ENCODE measurements around the gene UBE2L3.

Gene UBE2L3

DNA sequence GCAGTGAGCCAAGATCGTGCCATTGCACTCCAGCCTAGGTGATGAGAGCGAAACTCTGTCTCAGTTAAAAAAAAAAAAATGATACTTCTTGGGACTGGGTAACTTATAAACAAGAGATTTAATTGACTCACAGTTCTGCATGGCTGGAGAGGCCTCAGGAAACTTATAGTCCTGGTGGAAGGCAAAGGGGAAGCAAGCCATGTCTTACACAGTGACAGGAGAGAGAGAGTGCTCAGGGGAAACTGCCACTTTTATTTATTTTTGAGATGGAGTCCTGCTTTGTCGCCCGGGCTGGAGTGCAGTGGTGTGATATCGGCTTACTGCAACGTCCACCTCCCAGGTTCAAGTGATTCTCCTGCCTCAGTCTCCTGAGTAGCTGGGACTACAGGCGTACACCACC is 82.8 kb downstream of the UBE2L3 start:
- TF ChIP-seq GATA1 (IDR thresholded peaks at IDR 0.05; ENCODE audit: low read depth, low read length) (no peak), POLR2A (IDR thresholded peaks at IDR 0.05; ENCODE audit: low read length) (no peak)
- DNase-seq: no peak

DNA sequence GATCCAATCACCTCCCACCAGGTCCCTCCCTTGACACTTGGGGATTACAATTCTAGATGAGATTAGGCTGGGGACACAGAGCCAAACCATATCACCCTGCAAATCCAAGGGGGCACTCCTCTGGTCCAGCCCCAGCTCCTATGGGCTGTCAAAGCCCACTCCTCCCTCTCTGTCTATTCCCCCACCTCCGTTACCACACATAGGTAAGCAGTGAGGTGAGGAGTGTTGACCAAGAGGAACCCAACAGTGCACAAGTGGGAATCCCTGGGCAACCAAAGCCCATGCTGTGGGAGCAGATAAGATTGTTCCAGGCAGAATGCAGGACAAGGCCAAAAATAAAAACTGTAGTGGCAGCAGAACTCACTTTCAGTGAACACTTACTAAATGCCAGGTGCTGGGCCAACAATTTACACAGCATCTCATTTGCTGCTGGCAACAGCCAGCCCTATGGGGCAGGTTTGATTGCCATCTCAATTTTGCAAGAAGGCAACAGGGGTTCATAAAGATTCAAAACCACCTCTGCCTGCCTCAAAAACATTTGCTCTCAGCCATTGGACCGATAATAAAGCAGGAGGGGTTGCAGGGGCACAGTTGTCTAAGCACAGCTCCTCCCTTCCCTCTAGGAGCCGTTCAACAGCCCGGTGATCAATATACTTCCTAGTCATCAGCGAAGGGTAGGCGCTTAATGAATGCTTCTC is 83.5 kb downstream of the UBE2L3 start:
- DNase-seq: peak; percentile 25 to 30
- TF ChIP-seq GATA1 (IDR thresholded peaks at IDR 0.05; ENCODE audit: low read depth, low read length): no peak
- TF ChIP-seq POLR2A (IDR thresholded peaks at IDR 0.05; ENCODE audit: low read length): no peak

DNA sequence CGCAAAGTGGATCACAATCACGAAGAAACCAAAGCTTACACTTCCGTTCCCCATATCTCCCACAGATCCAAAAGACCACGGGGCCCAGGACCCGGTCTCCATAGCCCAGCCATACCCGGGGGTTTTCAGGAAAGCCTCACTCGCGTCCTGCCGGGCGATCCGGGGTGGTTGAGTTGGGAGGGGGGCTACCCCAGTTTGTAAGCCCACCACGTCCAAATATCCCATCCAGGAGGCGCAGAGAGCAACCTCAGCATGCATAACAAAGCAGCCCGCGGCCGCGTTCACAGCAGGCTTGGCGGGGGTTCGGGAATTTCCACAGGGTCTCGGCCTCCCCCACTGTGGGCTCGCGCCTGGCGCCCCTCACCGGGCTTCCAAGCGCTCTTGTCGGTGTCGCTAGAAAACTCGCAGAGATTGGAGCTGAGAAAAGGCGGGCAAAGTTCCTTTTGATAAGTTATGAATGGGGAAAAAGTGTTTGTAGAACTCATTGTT is 84.1 kb downstream of the UBE2L3 start:
- TF ChIP-seq POLR2A (IDR thresholded peaks at IDR 0.05; ENCODE audit: low read length): no peak
- DNase-seq: no peak

DNA sequence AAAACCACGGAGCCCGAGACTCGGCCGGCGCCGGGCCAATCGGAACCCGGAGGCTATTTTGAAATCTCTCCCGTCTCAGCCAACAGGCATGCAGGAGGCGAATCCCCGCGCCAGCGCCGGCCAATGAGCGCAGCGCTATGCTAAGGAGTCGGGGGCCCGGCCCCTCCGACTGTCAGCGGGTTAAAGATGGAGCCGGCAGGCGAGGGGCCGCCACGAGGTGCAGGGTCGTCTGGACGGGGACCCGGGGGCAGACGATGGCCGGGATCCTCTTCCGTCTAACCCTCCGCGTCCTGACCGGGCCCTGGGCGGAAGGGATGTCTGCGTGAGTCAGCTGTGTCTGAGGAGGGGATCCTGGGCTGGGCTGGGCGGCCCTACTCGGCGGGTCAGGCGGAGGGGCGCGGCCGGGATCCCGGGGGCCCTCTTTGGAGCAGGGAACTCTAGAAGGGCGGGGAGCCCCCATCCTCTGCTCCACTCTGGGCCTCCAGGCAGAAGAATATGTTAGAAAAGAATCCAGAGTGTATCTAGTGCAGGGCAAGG is 84.6 kb downstream of the UBE2L3 start:
- DNase-seq: peak; percentile 85 to 86
- TF ChIP-seq POLR2A (IDR thresholded peaks at IDR 0.05; ENCODE audit: low read length): no peak
- TF ChIP-seq GATA1 (IDR thresholded peaks at IDR 0.05; ENCODE audit: low read depth, low read length): no peak

DNA sequence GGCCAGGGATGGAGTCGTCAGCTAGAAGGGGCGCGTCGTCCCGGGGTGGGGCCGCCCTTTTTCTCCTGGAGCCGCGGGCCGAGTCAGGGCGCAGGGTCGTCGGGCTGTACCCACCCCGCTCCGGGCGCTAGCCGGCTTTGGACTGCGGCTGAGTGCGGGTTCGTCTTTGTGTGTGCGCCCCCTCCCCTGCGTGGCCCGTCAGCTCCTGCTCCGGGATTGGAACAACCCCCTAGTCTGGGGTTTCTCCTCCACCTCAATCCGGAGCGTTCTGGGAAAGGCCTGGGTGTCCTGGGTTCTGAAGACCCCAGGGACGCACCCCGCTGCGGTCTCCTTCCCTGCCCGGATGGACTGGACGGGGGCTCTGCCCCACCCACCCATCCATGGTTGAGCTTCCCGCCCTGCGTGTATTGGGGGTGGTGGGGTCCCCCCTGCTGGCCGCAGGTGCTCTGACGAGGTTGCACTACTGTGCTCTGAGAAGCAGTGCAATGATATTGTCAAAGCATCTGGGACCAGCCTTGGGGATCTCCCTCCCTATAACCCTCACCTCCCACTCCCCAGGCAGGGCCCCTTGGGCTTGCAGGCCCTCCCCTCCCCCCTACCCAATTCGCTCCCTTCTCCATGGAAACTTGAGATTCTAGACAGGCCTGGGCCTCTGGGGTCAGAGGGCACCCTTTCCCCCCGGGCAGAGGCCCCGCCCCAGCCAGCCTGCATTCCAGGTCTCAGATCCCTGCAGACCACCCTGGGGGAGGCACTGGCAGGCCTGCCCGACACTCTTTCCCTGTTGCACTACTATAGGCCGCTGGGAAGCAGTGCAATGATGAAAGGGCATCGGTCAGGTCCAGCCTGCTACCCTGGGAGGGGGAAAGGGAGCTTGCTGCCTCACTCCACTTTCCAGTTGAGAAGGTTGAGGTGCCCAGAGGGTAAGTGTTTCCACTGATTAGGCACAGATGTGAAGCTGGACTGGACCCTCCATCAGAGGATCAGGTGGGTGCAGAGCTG is 85.3 kb downstream of the UBE2L3 start:
- TF ChIP-seq GATA1 (IDR thresholded peaks at IDR 0.05; ENCODE audit: low read depth, low read length) (no peak), POLR2A (IDR thresholded peaks at IDR 0.05; ENCODE audit: low read length) (no peak)
- DNase-seq: no peak

DNA sequence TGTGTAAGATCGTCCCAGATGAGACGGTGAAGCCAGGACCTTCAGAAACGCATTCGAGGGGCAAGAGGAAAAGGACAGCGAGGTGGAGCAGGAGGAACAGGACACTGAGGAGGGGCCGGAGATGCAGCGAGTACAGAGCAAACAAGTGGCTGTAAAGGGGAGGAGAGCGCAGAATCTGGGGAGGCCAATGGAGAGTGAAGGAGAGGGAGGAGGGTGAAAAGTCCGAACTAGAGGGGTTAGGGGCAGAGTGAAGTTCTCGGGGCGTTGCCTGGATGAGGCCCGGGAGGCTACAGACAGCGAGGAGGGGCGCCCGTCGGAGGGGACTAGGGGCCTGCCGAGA is 89.5 kb downstream of the UBE2L3 start:
- no peak for TF ChIP-seq GATA1 (IDR thresholded peaks at IDR 0.05; ENCODE audit: low read depth, low read length)
- TF ChIP-seq POLR2A (IDR thresholded peaks at IDR 0.05; ENCODE audit: low read length): no peak
- DNase-seq: no peak

DNA sequence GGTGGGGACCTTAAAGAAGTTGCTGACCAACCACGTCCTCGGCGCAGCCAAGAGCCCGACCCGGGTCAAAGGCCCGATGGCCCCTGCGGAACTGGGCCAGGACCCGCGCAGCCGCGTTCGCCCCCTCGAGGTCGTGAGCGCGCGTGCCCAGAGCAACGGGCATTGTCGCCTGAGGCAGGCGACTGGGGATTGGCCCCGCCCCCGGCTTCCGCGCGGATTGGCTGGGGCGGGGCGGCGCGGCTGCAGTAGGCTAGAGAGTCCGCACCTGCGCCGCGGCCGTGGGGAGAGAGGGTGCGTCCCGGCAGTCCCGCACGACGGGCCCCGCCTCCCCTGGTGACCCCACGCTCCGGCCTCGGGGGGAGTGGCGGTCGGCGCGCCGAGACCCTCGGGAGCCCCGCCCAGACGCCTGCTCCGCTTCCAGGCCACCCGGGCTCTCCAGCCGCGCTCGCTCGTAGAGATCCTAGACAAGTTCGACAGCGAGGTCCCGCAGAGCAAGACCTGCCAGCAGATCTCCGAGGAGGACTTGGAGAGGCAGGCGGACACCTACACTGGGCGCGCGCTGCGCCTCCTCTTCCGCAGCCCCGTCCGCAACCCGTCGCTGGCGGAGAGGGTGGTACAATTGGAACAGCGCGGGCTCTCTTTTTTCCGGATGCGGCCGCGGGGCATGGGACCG is 90.0 kb downstream of the UBE2L3 start:
- peak; percentile 82 to 84 for DNase-seq
- TF ChIP-seq POLR2A (IDR thresholded peaks at IDR 0.05; ENCODE audit: low read length): peak; percentile 47
- TF ChIP-seq GATA1 (IDR thresholded peaks at IDR 0.05; ENCODE audit: low read depth, low read length): no peak

DNA sequence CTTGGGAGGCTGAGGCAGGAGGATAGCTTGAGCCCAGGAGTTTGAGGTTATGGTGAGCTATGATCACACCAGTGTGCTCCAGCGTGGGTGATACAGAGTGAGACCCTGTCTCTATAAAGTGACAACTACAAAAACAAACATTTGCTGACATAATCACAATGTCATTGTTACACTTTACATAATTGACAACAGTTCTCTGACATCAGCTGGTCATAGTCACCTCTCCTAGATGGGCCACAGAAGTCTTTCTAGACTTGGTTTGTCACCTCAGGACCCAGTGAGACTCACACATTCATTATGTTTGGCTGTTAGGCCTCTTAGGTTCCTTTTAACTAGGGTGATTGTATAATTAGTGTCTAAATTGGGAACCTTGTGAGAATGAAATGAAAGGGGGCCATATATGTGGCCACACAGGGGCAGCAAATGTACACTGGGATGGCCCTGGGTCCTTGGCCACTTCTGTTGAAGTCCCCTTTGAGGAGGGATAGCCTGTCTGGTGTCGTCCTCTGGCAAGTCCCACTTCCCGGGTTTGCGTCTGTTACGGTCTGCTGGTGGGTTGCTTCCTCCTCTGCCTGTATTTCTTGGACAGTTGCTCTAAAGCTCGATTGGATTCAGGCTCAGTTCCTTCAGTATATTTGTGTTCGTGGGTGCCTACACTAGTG is 92.5 kb downstream of the UBE2L3 start:
- no peak for DNase-seq

DNA sequence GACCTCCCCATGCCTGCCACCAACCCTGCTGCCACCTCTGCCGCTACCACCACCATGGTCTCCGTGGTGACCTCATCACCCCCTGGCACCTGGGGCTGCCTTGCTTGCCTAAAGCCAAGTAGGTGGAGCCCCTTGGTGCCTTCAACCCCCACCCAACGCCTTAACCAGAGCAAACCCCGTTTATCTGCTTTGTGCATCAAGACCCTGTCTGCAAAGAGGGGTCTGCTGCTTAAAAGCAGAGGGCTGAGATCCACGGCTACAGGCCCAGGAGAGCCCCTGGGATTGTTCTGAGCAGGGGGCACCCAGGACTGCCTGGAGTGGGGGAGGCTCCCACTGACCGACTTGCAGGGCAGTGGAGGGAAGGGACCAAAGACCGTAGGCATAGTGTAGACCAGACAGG is 93.4 kb downstream of the UBE2L3 start:
- DNase-seq: no peak
- TF ChIP-seq POLR2A (IDR thresholded peaks at IDR 0.05; ENCODE audit: low read length): no peak
- no peak for TF ChIP-seq GATA1 (IDR thresholded peaks at IDR 0.05; ENCODE audit: low read depth, low read length)

More for the DNA sequence above, 92.5 kb downstream of the UBE2L3 start:
- TF ChIP-seq POLR2A (IDR thresholded peaks at IDR 0.05; ENCODE audit: low read length) (no peak), GATA1 (IDR thresholded peaks at IDR 0.05; ENCODE audit: low read depth, low read length) (no peak)

DNA sequence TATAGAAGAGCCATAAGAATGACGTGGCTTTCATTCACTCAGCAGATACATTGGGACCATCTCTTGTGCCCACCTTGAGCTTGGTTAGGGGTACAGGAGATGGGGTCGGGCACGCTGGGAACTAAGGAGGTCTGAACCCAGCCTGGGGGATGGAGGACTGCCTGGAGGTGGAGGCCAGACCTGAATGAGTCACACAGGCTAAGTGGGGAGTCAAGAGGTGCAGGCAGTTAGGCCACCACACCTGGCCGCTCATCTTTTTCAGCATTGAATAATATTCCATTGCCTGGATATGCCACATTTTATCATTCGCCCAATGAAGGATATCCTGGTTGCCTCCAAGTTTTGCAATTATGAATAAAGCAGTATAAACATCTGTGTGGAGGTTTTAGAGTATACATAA is 94.5 kb downstream of the UBE2L3 start:
- TF ChIP-seq GATA1 (IDR thresholded peaks at IDR 0.05; ENCODE audit: low read depth, low read length) (no peak), POLR2A (IDR thresholded peaks at IDR 0.05; ENCODE audit: low read length) (no peak)
- no peak for DNase-seq

DNA sequence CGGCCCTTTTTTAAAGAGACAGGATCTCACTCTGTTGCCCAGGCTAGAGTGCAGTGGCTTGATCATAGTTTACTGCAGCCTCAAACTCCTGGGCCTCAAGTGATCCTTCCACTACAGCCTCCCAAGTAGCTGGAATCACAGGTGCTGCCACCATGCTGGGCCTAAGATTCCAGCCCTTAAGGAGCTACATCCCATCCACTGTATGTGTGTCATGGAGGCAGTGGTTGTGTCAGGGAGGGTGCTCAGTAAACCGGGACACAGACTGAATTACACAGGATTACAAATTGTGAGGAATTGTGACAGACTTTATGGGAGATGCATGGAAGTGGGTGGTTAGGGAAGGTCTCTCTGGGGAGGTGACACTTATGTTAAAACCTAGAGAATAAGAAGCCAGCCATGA is 96.2 kb downstream of the UBE2L3 start:
- DNase-seq: no peak

DNA sequence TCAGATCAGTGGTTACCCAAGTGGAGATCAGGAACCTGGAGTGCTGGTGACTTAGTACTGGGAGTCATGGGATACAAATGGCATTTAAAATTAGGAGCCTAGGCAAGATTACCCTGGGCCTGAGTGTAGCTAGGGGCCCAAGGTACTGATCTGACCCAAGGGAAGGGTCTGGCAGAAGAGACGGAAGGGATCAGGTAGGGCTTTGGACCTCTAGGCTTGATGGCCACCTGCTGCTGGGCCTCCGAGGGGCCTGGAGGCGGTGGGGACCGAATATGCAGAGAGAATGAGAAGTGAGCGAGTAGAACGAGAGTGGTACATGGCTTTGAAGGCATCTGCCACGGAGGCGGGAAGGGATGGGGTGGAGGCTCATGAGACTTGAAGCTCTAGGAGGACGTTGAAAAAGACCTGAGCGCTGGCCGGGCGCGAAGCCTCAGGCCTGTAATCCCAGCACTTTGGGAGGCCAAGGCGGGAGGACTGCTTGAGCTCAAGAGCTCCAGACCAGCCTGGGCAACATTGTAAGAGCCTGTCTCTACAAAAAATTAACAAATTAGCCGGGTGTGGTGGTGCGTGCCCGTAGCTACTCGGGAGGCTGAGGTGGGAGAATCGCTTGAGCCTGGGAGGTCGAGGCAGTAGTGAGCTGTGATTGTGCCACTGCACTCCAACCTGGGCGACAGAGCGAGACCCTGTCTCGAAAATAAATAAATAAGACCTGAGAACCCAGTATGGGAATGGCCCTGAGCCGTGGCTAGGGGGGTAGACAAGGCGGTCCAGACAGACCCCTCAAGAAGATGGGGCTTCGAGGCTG is 97.7 kb downstream of the UBE2L3 start:
- TF ChIP-seq POLR2A (IDR thresholded peaks at IDR 0.05; ENCODE audit: low read length): no peak
- TF ChIP-seq GATA1 (IDR thresholded peaks at IDR 0.05; ENCODE audit: low read depth, low read length): no peak
- DNase-seq: no peak

More for the DNA sequence above, 96.2 kb downstream of the UBE2L3 start:
- TF ChIP-seq GATA1 (IDR thresholded peaks at IDR 0.05; ENCODE audit: low read depth, low read length): no peak

DNA sequence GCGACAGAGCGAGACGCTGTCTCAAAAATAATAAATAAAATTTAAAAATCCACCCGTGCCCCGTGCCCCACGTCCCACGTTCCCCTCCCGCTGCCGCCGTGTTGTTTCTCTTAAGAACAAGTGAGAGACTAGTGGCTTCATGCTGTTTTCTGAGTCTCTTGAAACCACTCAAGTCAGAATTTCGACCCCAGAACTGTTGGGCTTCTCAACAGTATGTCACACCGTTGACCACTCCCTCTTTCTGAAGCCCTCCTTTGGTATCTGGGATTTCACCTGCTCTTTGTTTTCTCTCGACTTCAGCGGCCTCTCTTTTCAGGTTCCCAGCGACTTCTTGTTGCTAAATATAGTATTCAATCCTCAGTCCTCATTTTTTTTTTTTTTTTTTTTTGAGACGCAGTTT is 99.3 kb downstream of the UBE2L3 start:
- peak in 1 of 2 experiments; percentile 20 for DNase-seq
- no peak for TF ChIP-seq POLR2A (IDR thresholded peaks at IDR 0.05; ENCODE audit: low read length)
- TF ChIP-seq GATA1 (IDR thresholded peaks at IDR 0.05; ENCODE audit: low read depth, low read length): no peak
